HuH-7.5 (cell line): ENCODE data around the gene ORAI2.
"Not testable (repeated sequence)": the region's sequence is repeated elsewhere in the genome, so short reads cannot be mapped to it uniquely, and the experiment has no call there.

Experiments
- DNase-seq: peaks from one replicate; pipeline ENCODE4 v3.0.0; 2011; ENCODE audit warnings: low spot score

The ORAI2 gene

DNA sequence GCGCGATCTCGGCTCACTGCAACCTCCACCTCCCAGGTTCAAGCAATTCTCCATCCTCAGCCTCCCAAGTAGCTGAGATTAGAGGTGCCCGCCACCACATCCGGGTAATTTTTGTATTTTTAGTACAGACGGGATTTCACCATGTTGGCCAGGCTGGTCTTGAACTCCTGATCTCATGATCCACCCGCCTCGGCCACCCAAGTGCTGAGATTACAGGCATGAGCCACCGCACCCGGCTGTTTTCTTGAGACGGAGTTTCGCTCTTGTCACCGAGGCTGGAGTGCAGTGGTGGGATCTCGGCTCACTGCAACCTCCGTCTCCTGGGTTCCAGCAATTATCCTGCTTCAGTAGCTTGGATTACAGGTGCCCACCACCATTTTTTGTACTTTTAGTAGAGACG is 64.9 kb downstream of the ORAI2 start:
- DNase-seq = not testable (repeated sequence)

DNA sequence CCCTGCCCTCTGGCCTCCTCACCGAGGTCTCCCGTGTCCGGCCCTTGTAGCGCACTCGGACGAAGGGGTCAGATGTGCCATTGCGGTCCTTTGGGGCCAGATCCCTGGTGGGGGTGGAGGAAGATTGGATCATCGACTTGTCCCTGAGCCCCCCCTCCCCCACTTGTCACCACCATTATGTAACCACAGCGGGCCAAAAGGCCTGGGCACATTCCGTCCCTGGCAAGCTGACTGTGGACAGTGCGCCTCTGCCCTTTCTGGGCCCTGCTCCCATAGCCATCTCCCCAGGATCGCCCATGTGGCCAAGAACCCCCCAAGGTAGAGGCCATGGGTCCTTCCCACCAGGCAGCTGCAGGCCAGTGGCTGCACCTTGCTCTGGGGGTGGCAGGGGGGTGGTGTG is 69.8 kb downstream of the ORAI2 start:
- DNase-seq = not testable (repeated sequence)

DNA sequence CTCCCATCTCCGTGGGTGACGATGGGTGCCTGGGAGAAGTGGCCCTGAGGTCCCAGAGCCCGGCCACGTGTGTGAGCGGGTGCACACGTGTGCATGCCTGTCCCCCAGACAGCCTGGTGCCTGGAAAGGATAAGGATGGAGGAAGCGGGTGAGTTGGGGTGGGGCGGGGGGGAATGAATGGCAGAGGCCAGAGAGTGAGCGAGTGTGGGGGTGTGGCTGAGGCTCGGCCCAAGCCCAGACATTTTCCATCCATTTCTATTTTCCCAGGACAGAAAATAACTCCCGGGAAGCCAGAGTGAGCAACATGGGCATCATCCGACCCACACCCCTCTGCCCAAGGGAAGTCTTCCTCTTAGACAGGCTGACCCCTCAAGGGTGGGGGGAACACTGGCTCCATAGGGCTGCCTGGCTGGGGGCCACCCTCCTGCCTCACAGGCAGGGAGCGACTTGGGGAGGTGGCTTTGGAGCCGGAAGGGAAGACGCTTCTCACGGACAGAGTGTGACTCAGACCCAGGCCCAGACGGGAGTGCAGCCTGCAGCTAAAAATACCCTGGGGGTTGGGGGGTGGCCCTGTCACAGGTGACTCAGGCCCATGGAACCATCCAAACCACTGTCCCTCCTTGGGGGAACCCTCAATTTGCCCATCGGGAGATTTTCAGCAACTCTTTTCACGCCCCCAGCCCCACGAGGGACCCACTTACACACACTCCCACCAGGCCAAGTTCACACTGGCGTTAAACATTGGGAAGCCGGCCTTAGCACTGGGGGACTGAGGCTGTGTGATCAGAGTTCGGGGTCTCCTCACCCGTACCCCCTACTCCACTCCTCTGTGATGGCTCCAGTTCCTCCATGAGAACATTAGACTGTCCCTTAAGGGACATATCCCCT is 72.2 kb downstream of the ORAI2 start:
- not testable (repeated sequence) for DNase-seq
